Neural cell (in vitro differentiated cells): Measurements from ENCODE around the gene AKR1C1. TPM values are rescaled to one million over a fixed set of nuclear protein-coding genes. Genes with fewer than 3 reads are reported as not detected.
"Not testable (repeated sequence)": the region's sequence is repeated elsewhere in the genome, so short reads cannot be mapped to it uniquely, and the experiment has no call there.

ENCODE experiments used
- H2AFZ ChIP-seq: fragments of 200-600, 300-800 bp; sonication (generic), shearing (Covaris generic); 2 replicates; pipeline ENCODE4 v1.6.0; 2014; ENCODE audit warnings: low read depth, mild to moderate bottlenecking, antibody characterized with exemption, low read length, moderate library complexity
- H3F3A ChIP-seq: fragments of 200-600 bp; shearing (Covaris generic); 2 replicates; pipeline ENCODE4 v1.6.1; 2016; ENCODE audit warnings: mild to moderate bottlenecking, moderate library complexity, mixed read lengths, antibody characterized with exemption, low read length; ENCODE audit not compliant: insufficient read depth, poor library complexity, severe bottlenecking
- H3K27ac ChIP-seq: fragments of 200-600, 300-800 bp; sonication (generic), shearing (Covaris generic); 2 replicates; pipeline ENCODE4 v1.5.1; 2014; ENCODE audit warnings: mild to moderate bottlenecking, low read length, moderate library complexity
- H3K27me3 ChIP-seq: fragments of 300-800, 200-600 bp; sonication (generic), shearing (Covaris generic); 2 replicates; pipeline ENCODE4 v1.6.0; 2014; ENCODE audit warnings: mild to moderate bottlenecking, low read depth, low read length, moderate library complexity; ENCODE audit not compliant: insufficient read depth
- H3K36me3 ChIP-seq: fragments of 300-800, 200-600 bp; sonication (generic), shearing (Covaris generic); 2 replicates; pipeline ENCODE4 v1.5.1; 2014; ENCODE audit warnings: mild to moderate bottlenecking, antibody characterized with exemption, low read length, moderate library complexity; ENCODE audit not compliant: insufficient read depth
- H3K4me2 ChIP-seq: fragments of 300-800, 200-600 bp; sonication (generic), shearing (Covaris generic); 2 replicates; pipeline ENCODE4 v1.6.0; 2014; ENCODE audit warnings: mild to moderate bottlenecking, low read length
- H3K4me3 ChIP-seq: fragments of 300-800, 200-600 bp; sonication (generic), shearing (Covaris generic); 2 replicates; pipeline ENCODE4 v1.5.1; 2014; ENCODE audit warnings: mild to moderate bottlenecking, low read length, moderate library complexity
- H3K79me2 ChIP-seq: fragments of 200-600 bp; shearing (Covaris generic); replicated peaks from 2 replicates; pipeline ENCODE4 v1.6.0; 2014; ENCODE audit warnings: mild to moderate bottlenecking, low read length, moderate library complexity; ENCODE audit not compliant: insufficient read depth
- H3K9ac ChIP-seq: fragments of 300-800, 200-600 bp; sonication (generic), shearing (Covaris generic); 2 replicates; pipeline ENCODE4 v1.6.1; 2016; ENCODE audit warnings: mild to moderate bottlenecking, low read length, mixed read lengths
- H3K9me2 ChIP-seq: fragments of 200-600 bp; shearing (Covaris generic); 2 replicates; pipeline ENCODE4 v1.6.1; 2016; ENCODE audit warnings: mild to moderate bottlenecking, low read length, mixed read lengths; ENCODE audit not compliant: insufficient read depth
- H3K9me3 ChIP-seq: fragments of 200-600, 300-800 bp; sonication (generic), shearing (Covaris generic); 2 replicates; pipeline ENCODE4 v1.6.1; 2016; ENCODE audit warnings: mild to moderate bottlenecking, mixed run types, low read length, moderate library complexity, mixed read lengths
- H4K20me1 ChIP-seq: fragments of 200-600 bp; shearing (Covaris generic); 2 replicates; pipeline ENCODE4 v1.6.1; 2016; ENCODE audit warnings: mild to moderate bottlenecking, mixed run types; ENCODE audit not compliant: insufficient read depth
- CTCF ChIP-seq: fragments of 450-650 bp; IDR thresholded peaks from 2 replicates; pipeline ENCODE4 v1.5.1; 2014; ENCODE audit warnings: antibody characterized with exemption, mild to moderate bottlenecking, moderate library complexity; ENCODE audit not compliant: poor library complexity, severe bottlenecking
- EP300 ChIP-seq: fragments of 450-650 bp; conservative IDR thresholded peaks from 2 replicates; pipeline ENCODE4 v1.6.1; 2014; ENCODE audit warnings: antibody characterized with exemption, mild to moderate bottlenecking, moderate library complexity; ENCODE audit not compliant: poor library complexity, severe bottlenecking
- EZH2 ChIP-seq: fragments of 200-600, 300-800 bp; shearing (Covaris generic), sonication (generic); IDR thresholded peaks from 2 replicates; pipeline ENCODE4 v1.6.1; 2014; ENCODE audit warnings: antibody characterized with exemption, low read length, borderline replicate concordance, mild to moderate bottlenecking; ENCODE audit not compliant: insufficient read depth, poor library complexity, severe bottlenecking
- MXI1 ChIP-seq: fragments of 450-650 bp; conservative IDR thresholded peaks from 2 replicates; pipeline ENCODE4 v1.6.1; 2014; ENCODE audit warnings: antibody characterized with exemption, mild to moderate bottlenecking; ENCODE audit not compliant: poor library complexity, severe bottlenecking
- POLR2AphosphoS5 ChIP-seq: IDR thresholded peaks from 2 replicates; pipeline ENCODE4 v1.6.1; 2012
- RAD21 ChIP-seq: fragments of 450-650 bp; conservative IDR thresholded peaks from 2 replicates; pipeline ENCODE4 v1.6.1; 2014; ENCODE audit warnings: antibody characterized with exemption, mild to moderate bottlenecking, moderate library complexity
- REST ChIP-seq: IDR thresholded peaks from 2 replicates; pipeline ENCODE4 v1.6.1; 2012; ENCODE audit warnings: borderline replicate concordance
- SMC3 ChIP-seq: fragments of 450-650 bp; conservative IDR thresholded peaks from 2 replicates; pipeline ENCODE4 v1.6.1; 2014; ENCODE audit warnings: antibody characterized with exemption, mild to moderate bottlenecking, moderate library complexity; ENCODE audit not compliant: poor library complexity
- TAF1 ChIP-seq: IDR thresholded peaks from 2 replicates; pipeline ENCODE4 v1.6.1; 2012; ENCODE audit warnings: low read depth
- polyA plus RNA-seq: library from polyadenylated mRNA; depleted of rRNA; stranded (reverse); fragments of >200 nt; gene quantifications from 2 replicates; pipeline ENCODE4 v1.2.3, GENCODE V29; 2014

AKR1C1 gene
- polyA plus RNA-seq, 1 donor from 2014 or later: 183 TPM

- Histone ChIP-seq H3K79me2 (no peaks in the 10 kb centered on the region), H2AFZ (no peak overlapping the region), H3K4me3 (no peak overlapping the region), H4K20me1 (no peaks in the 10 kb centered on the region), H3K27me3 (no peaks in the 10 kb centered on the region), H3K4me2 (no peak overlapping the region), H3K9me2 (no peaks in the 10 kb centered on the region), H3K36me3 (no peaks in the 10 kb centered on the region), H3F3A (no peaks in the 10 kb centered on the region), H3K27ac (no peak overlapping the region), H3K9me3 (no peaks in the 10 kb centered on the region), H3K9ac (no peak overlapping the region)
- no peak for TF ChIP-seq REST
- no peak for TF ChIP-seq EZH2
- no peak for TF ChIP-seq SMC3
- no peak for TF ChIP-seq RAD21
- TF ChIP-seq CTCF: no peak
- TF ChIP-seq TAF1: no peak
- TF ChIP-seq POLR2AphosphoS5: no peak
- TF ChIP-seq EP300: no peak
- TF ChIP-seq MXI1: no peak
These were observed 21.9 kb downstream of the AKR1C1 start for GRCh38 chr10:4984971-4985594.

DNA sequence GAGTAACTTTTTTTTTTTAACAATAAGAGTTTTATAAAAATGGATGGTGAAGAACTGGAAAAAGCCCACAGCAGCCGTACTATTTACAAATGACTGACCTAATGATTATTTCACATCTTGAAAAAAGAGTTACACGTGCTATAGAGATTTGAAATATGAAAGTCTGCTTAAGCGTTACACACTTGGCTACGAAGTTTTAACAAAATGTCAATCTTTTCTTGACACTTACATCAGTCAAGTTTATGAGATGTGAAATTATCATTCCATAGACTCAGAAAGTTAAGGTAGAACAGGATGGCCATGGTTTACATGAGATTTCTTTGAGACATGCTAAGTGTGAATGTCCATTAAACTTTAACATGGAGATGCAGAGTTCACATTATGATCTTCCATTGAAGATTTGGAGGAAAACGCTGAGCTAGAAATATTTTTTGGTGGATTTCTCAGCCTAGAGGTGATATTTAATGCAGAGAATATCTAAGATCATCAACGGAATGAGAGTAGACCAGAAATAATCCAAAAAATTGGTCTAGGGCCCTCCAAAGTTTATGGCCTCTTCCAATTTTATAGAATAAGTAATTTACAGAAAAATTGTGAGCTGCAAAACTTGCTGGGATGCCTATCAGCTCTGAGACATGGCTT, 24.9 kb downstream of the AKR1C1 start:
- not testable (repeated sequence) for H2AFZ ChIP-seq, H3K9me3 ChIP-seq, H3K79me2 ChIP-seq, H3K4me2 ChIP-seq, H3K27ac ChIP-seq, H3K27me3 ChIP-seq, H3K4me3 ChIP-seq, H3K9me2 ChIP-seq, H3K9ac ChIP-seq, H3F3A ChIP-seq, H4K20me1 ChIP-seq, H3K36me3 ChIP-seq
